Measurements from ENCODE around the gene ATXN10.

ATXN10 gene

GRCh38 chr22:45804319-45804985 lies 132.8 kb downstream of the ATXN10 start:
- no peak overlapping the region for H2AFZ ChIP-seq (ENCODE audit: low read depth, low read length)
- peaks cover 5% of the 10 kb centered on the region; the same call in 1 of the 2 replicates for H4K20me1 ChIP-seq (ENCODE audit: insufficient read depth, low read length)
- no peaks in the 10 kb centered on the region for H3K4me1 ChIP-seq (ENCODE audit: low read length)
- H3K27ac ChIP-seq (ENCODE audit: low read length) = no peak overlapping the region
- H3K9ac ChIP-seq (ENCODE audit: low read length) = no peak overlapping the region
- H3K9me3 ChIP-seq (ENCODE audit: insufficient read depth, low read length) = no peaks in the 10 kb centered on the region
- no peaks in the 10 kb centered on the region for H3K79me2 ChIP-seq (ENCODE audit: low read length)
- TF ChIP-seq CTCF (IDR thresholded peaks at IDR 0.05; ENCODE audit: low read depth, low read length) = no peak
- no peak for TF ChIP-seq EZH2phosphoT487 (IDR thresholded peaks at IDR 0.05; ENCODE audit: low read depth)
- no peak overlapping the region for H3K4me3 ChIP-seq (ENCODE audit: low read length)
- no peaks in the 10 kb centered on the region for H3K27me3 ChIP-seq (ENCODE audit: low read depth, low read length)
- H3K36me3 ChIP-seq (replicated peaks; ENCODE audit: low read depth, low read length) = peaks cover 4% of the 10 kb centered on the region
- no peak overlapping the region for H3K4me2 ChIP-seq (ENCODE audit: low read length)

- Histone ChIP-seq H3K27me3 (ENCODE audit: low read depth, low read length) (no peaks in the 10 kb centered on the region), H4K20me1 (ENCODE audit: insufficient read depth, low read length) (peaks cover 5% of the 10 kb centered on the region; the same call in 1 of the 2 replicates), H3K36me3 (replicated peaks; ENCODE audit: low read depth, low read length) (peaks cover 4% of the 10 kb centered on the region), H3K27ac (ENCODE audit: low read length) (no peak overlapping the region), H3K9ac (ENCODE audit: low read length) (no peak overlapping the region), H3K4me2 (ENCODE audit: low read length) (no peak overlapping the region), H2AFZ (ENCODE audit: low read depth, low read length) (no peak overlapping the region), H3K4me3 (ENCODE audit: low read length) (no peak overlapping the region), H3K79me2 (ENCODE audit: low read length) (no peaks in the 10 kb centered on the region), H3K9me3 (ENCODE audit: insufficient read depth, low read length) (no peaks in the 10 kb centered on the region), H3K4me1 (ENCODE audit: low read length) (no peaks in the 10 kb centered on the region)
- TF ChIP-seq CTCF (IDR thresholded peaks at IDR 0.05; ENCODE audit: low read depth, low read length) = no peak
- TF ChIP-seq EZH2phosphoT487 (IDR thresholded peaks at IDR 0.05; ENCODE audit: low read depth) = no peak
These were observed 133.3 kb downstream of the ATXN10 start for GRCh38 chr22:45804986-45805325.

- no peak overlapping the region for H3K27ac ChIP-seq (ENCODE audit: low read length)
- no peak overlapping the region for H2AFZ ChIP-seq (ENCODE audit: low read depth, low read length)
- H3K9me3 ChIP-seq (ENCODE audit: insufficient read depth, low read length) = no peaks in the 10 kb centered on the region
- no peak overlapping the region for H3K4me3 ChIP-seq (ENCODE audit: low read length)
- no peak overlapping the region for H3K4me2 ChIP-seq (ENCODE audit: low read length)
- H3K36me3 ChIP-seq (replicated peaks; ENCODE audit: low read depth, low read length) = peaks cover 4% of the 10 kb centered on the region
- TF ChIP-seq EZH2phosphoT487 (IDR thresholded peaks at IDR 0.05; ENCODE audit: low read depth) = no peak
- no peak for TF ChIP-seq CTCF (IDR thresholded peaks at IDR 0.05; ENCODE audit: low read depth, low read length)
- peaks cover 5% of the 10 kb centered on the region; the same call in 1 of the 2 replicates for H4K20me1 ChIP-seq (ENCODE audit: insufficient read depth, low read length)
- no peaks in the 10 kb centered on the region for H3K27me3 ChIP-seq (ENCODE audit: low read depth, low read length)
- no peaks in the 10 kb centered on the region for H3K4me1 ChIP-seq (ENCODE audit: low read length)
- no peaks in the 10 kb centered on the region for H3K79me2 ChIP-seq (ENCODE audit: low read length)
- H3K9ac ChIP-seq (ENCODE audit: low read length) = no peak overlapping the region
These were observed 133.8 kb downstream of the ATXN10 start for GRCh38 chr22:45805413-45805812.

- Histone ChIP-seq H3K79me2 (ENCODE audit: low read length) (no peaks in the 10 kb centered on the region), H3K4me1 (ENCODE audit: low read length) (no peaks in the 10 kb centered on the region), H3K4me2 (ENCODE audit: low read length) (no peak overlapping the region), H3K27ac (ENCODE audit: low read length) (no peak overlapping the region), H3K9me3 (ENCODE audit: insufficient read depth, low read length) (no peaks in the 10 kb centered on the region), H3K27me3 (ENCODE audit: low read depth, low read length) (no peaks in the 10 kb centered on the region), H3K4me3 (ENCODE audit: low read length) (no peak overlapping the region), H3K36me3 (replicated peaks; ENCODE audit: low read depth, low read length) (peaks cover 10% of the 10 kb centered on the region), H3K9ac (ENCODE audit: low read length) (no peak overlapping the region), H4K20me1 (ENCODE audit: insufficient read depth, low read length) (peaks cover 5% of the 10 kb centered on the region; the same call in 1 of the 2 replicates), H2AFZ (ENCODE audit: low read depth, low read length) (no peak overlapping the region)
- TF ChIP-seq EZH2phosphoT487 (IDR thresholded peaks at IDR 0.05; ENCODE audit: low read depth) (no peak), CTCF (IDR thresholded peaks at IDR 0.05; ENCODE audit: low read depth, low read length) (no peak)
These were observed 135.7 kb downstream of the ATXN10 start for GRCh38 chr22:45807156-45807915.

Data from OCI-LY3 (cell line).